Osteocyte (in vitro differentiated cells): Measurements from ENCODE around the gene UBXN10. TPM values are rescaled to one million over a fixed set of nuclear protein-coding genes. Genes with fewer than 3 reads are reported as not detected.

Source experiments
- DNase-seq: peaks from one replicate; pipeline ENCODE4 v3.0.0; 2021; ENCODE audit warnings: mixed read lengths; ENCODE audit not compliant: unreplicated experiment; ENCODE audit errors: extremely low spot score
- H3K27ac Mint-ChIP-seq: one replicate; pipeline ENCODE4 v1.8.0; 2021; ENCODE audit warnings: mild to moderate bottlenecking, mixed read lengths; ENCODE audit not compliant: unreplicated experiment
- H3K27me3 Mint-ChIP-seq: one replicate; pipeline ENCODE4 v1.8.0; 2021; ENCODE audit warnings: mixed read lengths; ENCODE audit not compliant: unreplicated experiment
- H3K36me3 Mint-ChIP-seq: one replicate; pipeline ENCODE4 v1.8.0; 2021; ENCODE audit warnings: mixed read lengths; ENCODE audit not compliant: unreplicated experiment
- H3K4me1 Mint-ChIP-seq: one replicate; pipeline ENCODE4 v1.8.0; 2021; ENCODE audit warnings: mixed read lengths; ENCODE audit not compliant: unreplicated experiment
- H3K4me3 Mint-ChIP-seq: one replicate; pipeline ENCODE4 v1.8.0; 2021; ENCODE audit warnings: mild to moderate bottlenecking, moderate library complexity, mixed read lengths; ENCODE audit not compliant: unreplicated experiment
- H3K9me3 Mint-ChIP-seq: one replicate; pipeline ENCODE4 v1.8.0; 2021; ENCODE audit warnings: mixed read lengths; ENCODE audit not compliant: unreplicated experiment
- total RNA-seq: library from RNA; stranded (reverse); gene quantifications from 2 replicates; pipeline ENCODE4 v1.2.1, GENCODE V29; 2021
- TF ChIP-seq, protein P1 (sequence below): fragments of 200-600 bp; sonication (generic); IDR thresholded peaks from 2 replicates; pipeline ENCODE4 v1.5.0; 2021; ENCODE audit warnings: antibody characterized with exemption, mild to moderate bottlenecking, moderate library complexity

Gene UBXN10
- total RNA-seq, 1 donor from 2014 or later = not detected

DNA sequence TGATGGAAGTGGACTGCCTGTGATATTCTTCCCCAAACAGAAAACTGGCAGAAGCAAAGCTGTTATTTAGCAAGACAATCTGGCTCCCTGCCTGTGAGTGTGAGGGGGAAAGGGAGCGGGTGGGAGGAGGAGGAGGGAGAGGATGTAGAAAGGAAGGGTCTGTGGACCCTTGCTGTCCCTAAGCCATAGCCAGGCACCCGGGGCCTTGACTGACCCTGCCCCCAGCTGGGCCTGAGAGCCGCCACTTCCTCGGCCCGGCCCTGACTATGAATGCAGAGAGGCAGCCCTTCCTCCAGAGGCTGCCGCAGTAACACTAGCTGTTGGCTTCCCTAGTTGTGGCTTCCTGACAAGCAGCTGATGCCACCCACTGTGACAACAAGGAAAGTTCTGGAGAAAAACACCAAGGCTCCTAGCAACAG is 32.9 kb upstream of the UBXN10 start:
- no peak for DNase-seq
- H3K27ac Mint-ChIP-seq = no peak overlapping the region

DNA sequence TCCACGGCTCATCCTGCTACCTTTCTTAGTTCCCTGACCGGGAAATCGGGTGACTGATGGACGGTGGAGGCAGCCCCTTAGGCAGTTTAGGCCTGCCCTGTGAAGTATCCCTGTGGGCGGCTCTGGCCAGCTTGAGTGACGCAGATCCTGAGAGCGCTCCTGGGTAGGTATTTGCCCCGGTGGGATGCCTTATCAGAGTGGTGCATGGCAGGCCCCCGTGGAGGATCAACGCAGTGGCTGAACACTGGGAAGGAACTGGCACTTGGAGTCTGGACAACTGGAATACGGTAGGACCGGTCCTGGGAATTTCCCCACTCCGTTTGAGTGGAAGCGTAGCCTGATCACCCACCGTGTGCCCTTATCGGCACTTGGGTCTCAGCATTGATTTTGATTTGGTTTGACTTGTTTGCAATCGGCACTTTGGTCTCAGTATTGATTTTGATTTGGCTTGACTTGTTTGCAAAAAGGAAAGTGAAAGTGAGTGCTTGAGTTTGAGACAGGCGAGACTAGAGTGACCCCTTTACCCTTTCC is 31.5 kb upstream of the UBXN10 start:
- Mint-ChIP-seq H3K9me3 (no peaks in the 10 kb centered on the region), H3K36me3 (no peaks in the 10 kb centered on the region), H3K4me1 (peaks cover 1% of the 10 kb centered on the region), H3K27ac (no peak overlapping the region), H3K4me3 (no peak overlapping the region), H3K27me3 (no peaks in the 10 kb centered on the region)
- DNase-seq = no peak
- TF ChIP-seq, protein P1, sequence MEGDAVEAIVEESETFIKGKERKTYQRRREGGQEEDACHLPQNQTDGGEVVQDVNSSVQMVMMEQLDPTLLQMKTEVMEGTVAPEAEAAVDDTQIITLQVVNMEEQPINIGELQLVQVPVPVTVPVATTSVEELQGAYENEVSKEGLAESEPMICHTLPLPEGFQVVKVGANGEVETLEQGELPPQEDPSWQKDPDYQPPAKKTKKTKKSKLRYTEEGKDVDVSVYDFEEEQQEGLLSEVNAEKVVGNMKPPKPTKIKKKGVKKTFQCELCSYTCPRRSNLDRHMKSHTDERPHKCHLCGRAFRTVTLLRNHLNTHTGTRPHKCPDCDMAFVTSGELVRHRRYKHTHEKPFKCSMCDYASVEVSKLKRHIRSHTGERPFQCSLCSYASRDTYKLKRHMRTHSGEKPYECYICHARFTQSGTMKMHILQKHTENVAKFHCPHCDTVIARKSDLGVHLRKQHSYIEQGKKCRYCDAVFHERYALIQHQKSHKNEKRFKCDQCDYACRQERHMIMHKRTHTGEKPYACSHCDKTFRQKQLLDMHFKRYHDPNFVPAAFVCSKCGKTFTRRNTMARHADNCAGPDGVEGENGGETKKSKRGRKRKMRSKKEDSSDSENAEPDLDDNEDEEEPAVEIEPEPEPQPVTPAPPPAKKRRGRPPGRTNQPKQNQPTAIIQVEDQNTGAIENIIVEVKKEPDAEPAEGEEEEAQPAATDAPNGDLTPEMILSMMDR = no peak

More for the DNA sequence above, 32.9 kb upstream of the UBXN10 start:
- Mint-ChIP-seq H3K27me3 (no peaks in the 10 kb centered on the region), H3K4me1 (peaks cover 1% of the 10 kb centered on the region), H3K9me3 (no peaks in the 10 kb centered on the region), H3K4me3 (no peak overlapping the region), H3K36me3 (no peaks in the 10 kb centered on the region)
- TF ChIP-seq, protein P1 = no peak

DNA sequence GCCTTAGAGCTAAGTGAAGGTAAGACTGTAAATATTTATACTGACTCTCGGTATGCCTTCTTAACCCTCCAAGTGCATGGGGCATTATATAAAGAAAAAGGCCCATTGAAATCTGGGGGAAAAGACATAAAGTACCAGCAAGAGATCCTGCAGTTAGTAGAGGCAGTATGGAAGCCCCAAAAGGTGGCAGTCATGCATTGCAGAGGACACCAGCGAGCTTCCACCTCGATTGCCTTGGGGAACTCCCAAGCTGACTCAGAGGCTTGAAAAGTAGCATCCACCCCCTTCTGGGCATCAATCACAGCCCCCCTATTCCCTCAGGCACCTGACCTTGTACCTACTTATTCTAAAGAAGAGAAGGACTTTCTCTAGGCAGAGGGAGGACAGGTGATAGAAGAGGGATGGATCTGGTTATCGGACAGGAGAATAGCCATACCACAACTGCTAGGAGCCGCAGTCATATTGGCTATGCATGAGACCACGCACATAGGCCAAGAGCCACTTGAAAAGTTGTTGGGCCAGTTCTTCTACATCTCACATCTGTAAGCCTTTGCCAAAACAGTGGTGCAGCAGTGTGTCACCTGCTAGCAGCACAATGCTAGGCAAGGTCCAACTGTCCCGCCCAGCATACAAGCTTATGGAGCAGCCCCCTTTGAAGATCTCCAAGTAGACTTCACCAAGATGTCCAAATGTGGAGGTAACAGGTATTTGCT is 27.4 kb upstream of the UBXN10 start:
- Mint-ChIP-seq H3K27me3 (no peaks in the 10 kb centered on the region), H3K4me3 (no peak overlapping the region), H3K9me3 (peaks cover 5% of the 10 kb centered on the region), H3K36me3 (no peaks in the 10 kb centered on the region), H3K27ac (no peak overlapping the region), H3K4me1 (no peaks in the 10 kb centered on the region)
- no peak for DNase-seq
- TF ChIP-seq, protein P1 = no peak

DNA sequence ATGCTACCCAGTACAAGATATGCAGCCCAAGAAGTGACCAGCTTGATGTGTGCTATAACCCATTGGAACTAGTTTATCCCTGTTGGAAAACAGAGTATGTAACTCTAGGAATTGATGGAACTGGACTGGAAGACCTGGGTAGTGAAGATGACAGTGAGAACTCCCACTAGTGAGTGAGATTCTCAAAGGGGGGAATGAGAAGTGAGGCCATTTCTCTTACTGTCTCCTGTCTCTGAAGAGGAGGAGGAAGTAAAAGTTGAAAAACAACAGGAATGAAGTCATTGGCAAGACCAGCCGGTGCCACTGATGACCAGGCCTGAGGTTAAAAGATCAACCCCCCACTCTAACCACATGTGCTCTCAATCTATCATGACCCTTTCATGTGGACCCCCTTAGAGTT is 25.9 kb upstream of the UBXN10 start:
- no peak overlapping the region for H3K4me3 Mint-ChIP-seq

DNA sequence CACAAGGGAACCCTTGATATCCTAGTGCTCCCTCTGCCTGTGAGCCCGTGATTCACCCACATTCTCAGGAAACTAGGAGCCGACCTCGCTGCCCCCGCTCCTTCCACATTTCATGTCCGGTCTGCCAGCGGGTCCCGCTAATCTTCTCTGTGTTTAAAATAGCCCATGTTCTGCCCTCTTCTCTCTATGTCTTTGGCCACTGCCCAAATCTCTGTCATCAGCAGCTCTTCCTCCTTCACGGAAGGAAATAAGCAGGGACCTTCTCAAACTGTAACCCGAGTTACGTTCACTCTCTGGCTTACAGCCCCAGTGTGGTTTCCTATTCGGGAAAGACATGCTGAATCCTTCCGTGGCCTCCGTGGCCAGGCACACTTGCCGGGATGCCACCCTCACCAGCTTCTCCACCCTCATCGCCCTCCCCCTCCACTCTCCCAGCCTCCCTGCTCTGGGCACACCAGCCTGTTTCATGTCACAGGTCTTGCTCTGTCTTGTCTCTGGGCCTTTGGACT is 21.1 kb upstream of the UBXN10 start:
- Mint-ChIP-seq H3K36me3 (no peaks in the 10 kb centered on the region), H3K4me3 (no peak overlapping the region), H3K27ac (no peak overlapping the region), H3K27me3 (peaks cover 7% of the 10 kb centered on the region), H3K9me3 (peaks cover 5% of the 10 kb centered on the region), H3K4me1 (no peaks in the 10 kb centered on the region)
- no peak for DNase-seq
- TF ChIP-seq, protein P1 = no peak

More for the DNA sequence above, 25.9 kb upstream of the UBXN10 start:
- TF ChIP-seq, protein P1 = no peak
- Mint-ChIP-seq H3K9me3 (peaks cover 5% of the 10 kb centered on the region), H3K4me1 (no peaks in the 10 kb centered on the region), H3K36me3 (no peaks in the 10 kb centered on the region), H3K27me3 (peaks cover under 1% of the 10 kb centered on the region), H3K27ac (no peak overlapping the region)
- no peak for DNase-seq
